Left cardiac atrium (tissue), 4 donors: ENCODE results near the gene SLC44A1. TPM values are rescaled to one million over a fixed set of nuclear protein-coding genes. Genes with fewer than 3 reads are reported as not detected.

Experiments
- ATAC-seq, 2 donors: fragments of 200-7000 bp; cut with Tn5 transposase; one replicate each; pipeline ENCODE4 v1.9.1; 2020; ENCODE audit warnings: mild to moderate bottlenecking in 2 of 2, moderate library complexity in 2 of 2
- DNase-seq: peaks from one replicate; pipeline ENCODE4 v3.0.0-alpha.2; 2020
- intact Hi-C, 2 donors: fragments of 100-400 bp; cut with DNase I; formaldehyde crosslinking; loops; one replicate each; pipeline versions ENCODE4 v1.14.1 to v1.15.1; 2022 to 2023
- total RNA-seq, 2 donors: library from RNA; stranded (reverse); fragmentation: NEBNext Ultra II Directional; extraction: Animal tissue kit (Norgen Biotek cat#: 25700); gene quantifications; one replicate each; pipeline ENCODE4 v1.2.1, GENCODE V29; 2021
- donor health status: DM: no; HTN: yes; CAD: no.
- donor health status: DM: no; HTN: yes; CAD: no; lungs with severe emphysema.
- donor health status: DM: yes; HTN: yes; CAD: no.
- donor health status: Dilated cardiomyopathy.

The SLC44A1 gene
- total RNA-seq, 2 donors from 2014 or later, result 16.9 to 17.3 TPM

GRCh38 chr9:105361873-105362272 is 117.4 kb downstream of the SLC44A1 start:
- ATAC-seq, result no peak

DNA sequence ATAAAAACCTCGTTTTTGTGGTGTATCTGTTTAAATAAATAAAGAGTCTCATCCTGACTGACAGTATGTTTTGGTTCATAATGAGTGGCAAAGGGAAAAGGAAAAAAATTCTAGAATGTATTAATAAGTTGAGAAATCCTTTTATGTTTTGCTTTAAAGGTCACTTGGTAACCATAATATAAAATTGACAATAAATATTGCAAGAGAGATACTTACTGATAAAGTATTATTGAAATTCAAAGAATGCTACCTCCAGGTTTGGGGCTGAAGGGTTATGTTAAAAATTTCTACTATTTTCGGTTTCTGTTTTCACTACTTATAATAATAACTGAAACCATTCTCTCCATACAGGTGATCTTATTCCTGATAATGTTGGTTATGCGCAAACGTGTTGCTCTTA is 118.0 kb downstream of the SLC44A1 start:
- ATAC-seq (no peak), DNase-seq (no peak)
- intact Hi-C loops, result no loop called here

More at GRCh38 chr9:105361873-105362272, 117.4 kb downstream of the SLC44A1 start:
- intact Hi-C loops, result no loop called here
- no peak for DNase-seq

- ATAC-seq (no peak), DNase-seq (no peak)
- intact Hi-C loops, result no loop called here
Observed at GRCh38 chr9:105363837-105364236, 119.4 kb downstream of the SLC44A1 start.

GRCh38 chr9:105369911-105370310 is 125.5 kb downstream of the SLC44A1 start:
- intact Hi-C loops, result no loop called here

DNA sequence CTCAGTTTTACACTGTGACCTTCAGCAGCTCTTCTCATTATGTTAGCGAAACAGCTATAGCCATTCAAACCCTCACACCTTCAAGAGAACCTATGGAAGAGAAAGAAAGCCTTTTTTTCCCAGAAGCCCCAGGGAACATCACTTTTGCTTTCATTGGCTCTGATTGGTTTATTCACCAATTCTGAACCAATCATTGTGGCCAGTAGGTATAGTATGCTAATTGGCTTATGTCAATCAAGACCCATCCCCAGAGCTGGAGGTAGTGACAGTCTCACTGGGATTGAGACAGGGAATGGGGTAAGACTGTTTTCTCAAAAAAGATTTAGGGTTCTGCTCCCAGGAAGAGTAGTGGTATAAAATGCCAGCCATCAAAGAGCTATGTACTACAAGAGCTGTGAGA is 129.3 kb downstream of the SLC44A1 start:
- ATAC-seq (no peak), DNase-seq (no peak)
- intact Hi-C loops, result no loop called here

More at GRCh38 chr9:105369911-105370310, 125.5 kb downstream of the SLC44A1 start:
- DNase-seq (no peak), ATAC-seq (no peak)

DNA sequence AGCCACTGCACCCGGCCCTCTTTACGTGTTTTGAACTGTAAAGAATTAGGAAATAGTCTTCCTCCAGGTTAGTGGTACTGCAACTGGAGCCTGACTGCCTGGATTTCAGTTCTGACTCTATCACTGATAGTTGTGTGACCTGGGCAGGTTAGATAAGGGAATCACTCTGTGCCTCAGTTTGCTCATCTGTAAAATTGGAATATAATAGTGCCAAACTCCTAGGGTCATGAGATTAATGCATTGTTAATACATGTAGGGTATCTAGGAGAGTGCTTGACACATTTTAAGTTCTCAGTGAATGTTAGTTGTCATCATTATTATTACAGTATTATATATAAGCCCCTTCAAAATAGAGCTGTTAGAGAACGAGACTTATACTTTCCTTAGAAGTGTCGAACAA is 130.9 kb downstream of the SLC44A1 start:
- no peak for ATAC-seq
- intact Hi-C loops, result no loop called here
- no peak for DNase-seq

- ATAC-seq (no peak), DNase-seq (no peak)
- intact Hi-C loops, result no loop called here
Observed at GRCh38 chr9:105376893-105377292, 132.4 kb downstream of the SLC44A1 start.

DNA sequence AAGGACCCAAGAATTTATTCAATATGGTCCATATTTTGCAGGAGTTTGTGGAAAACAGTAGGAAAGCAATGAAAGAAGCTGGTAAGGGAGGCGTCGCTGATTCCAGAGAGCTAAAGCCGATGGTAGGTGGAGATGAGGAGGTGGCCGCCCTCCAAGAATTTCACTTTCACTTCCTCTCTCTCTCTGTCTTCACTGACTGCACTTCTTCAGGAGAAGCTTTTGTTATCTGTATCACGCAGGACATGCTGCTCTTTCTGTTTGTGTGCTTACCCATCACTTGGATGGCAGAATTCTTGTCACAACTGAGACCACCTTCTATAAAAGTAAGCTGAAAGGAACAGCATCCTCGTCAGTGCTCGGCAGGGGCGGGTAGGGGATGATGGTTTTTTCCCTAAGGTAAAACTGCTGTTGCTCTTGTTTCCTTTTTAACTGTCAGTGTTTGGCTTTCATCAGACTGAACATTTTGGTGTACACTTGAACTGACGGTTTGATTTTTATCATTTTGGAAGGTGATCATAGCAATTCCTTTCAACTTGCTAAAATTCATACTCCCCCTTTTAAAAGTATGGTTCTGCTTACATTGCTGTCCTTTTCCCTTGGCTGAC is 141.0 kb downstream of the SLC44A1 start:
- intact Hi-C loops, result no loop called here
- ATAC-seq (peak; percentile 38 to 80), DNase-seq (peak; percentile 36)

DNA sequence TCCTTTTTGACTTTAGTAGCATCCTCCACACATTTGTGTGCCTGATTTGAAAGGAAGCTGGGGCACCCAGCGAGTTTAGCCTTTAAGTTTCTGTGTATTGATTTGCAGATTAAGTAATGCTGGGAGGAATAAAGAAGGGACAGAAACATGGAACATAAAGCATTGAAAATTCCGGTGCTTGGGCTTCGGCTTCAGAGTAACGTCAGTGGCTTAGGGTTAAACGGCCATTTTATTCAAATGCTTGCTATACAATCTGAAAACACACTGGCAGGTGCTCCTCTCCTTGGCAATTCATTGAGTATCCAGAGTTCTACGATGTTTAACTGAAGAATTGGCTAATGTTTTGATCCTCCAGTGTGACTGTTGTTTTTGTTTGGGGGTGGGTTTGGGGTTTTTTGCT is 145.3 kb downstream of the SLC44A1 start:
- DNase-seq (no peak), ATAC-seq (no peak)
- intact Hi-C loops, result no loop called here

GRCh38 chr9:105390871-105391270 is 146.4 kb downstream of the SLC44A1 start:
- ATAC-seq (no peak), DNase-seq (no peak)
- intact Hi-C loops, result no loop called here

DNA sequence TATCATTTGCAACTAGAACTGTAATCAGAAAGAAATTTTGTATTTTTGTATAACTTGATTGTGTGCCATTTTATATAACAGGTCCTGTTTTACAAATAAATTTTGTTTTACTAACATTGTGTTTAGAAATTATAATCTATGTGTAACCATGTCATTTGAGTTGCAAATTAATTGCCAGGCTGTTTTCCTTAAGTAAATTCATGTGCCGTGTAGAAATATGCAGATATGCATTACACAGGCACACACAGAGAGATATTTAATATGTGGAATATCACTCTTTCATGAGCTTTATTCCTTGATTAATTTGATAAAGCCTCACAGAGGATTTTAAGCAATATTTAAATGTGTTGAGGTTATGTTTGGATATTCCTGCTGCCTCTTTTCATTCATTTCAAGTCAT is 146.8 kb downstream of the SLC44A1 start:
- DNase-seq (no peak), ATAC-seq (no peak)
- intact Hi-C loops, result no loop called here

DNA sequence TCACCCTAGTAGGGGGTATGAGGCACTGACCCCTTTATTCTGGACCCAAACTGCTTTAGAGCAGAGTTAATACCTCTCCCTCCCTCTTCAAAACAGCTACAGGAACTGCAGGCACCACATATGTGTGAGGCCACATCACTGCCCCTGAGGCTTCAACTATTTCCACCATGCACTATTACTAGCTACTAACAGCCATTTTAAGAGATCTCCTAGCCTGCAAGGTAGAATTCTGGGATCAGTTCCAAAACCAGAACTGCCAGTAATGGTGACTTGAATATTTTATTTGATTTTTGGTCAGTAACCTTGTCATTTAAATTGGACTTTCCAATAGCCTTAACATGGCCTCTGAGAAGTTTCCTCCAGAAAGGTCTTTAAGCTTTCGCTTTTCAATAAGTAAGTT is 148.1 kb downstream of the SLC44A1 start:
- DNase-seq (no peak), ATAC-seq (no peak)
- intact Hi-C loops, result no loop called here

DNA sequence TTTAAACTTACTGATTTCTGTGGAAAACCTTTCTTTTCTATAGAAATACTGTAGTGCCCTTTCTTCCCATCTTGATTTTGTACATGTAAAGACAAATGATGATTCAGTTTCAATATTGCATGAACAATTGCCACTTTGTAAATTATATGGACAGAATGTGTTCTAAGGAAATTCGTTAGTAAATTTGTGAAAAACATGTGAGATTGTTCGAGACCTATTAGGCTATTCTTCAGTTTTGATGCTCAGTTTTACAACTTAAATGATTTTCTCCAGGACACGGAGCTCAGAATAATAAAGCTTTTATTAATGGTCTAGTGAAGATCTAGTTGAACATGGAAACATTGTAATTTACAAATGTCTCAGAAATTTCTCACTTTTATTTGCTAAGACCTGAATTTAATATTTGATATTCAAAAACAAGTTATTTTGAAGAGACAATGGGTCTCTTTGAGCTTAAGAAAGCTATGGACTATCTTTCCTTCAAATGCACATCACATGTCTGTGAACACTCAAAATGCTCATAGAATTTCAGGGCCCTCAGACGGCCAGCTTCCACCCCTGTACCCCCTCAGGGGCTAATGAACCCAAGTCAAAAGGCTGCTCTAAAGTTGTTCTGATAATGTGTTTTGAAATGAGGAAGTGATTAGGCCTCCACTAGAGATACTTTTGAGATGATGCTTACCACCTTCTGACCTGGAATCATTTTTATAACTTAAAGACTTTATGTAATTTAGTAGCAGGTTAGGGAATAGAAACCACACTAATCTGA is 149.3 kb downstream of the SLC44A1 start:
- intact Hi-C loops, result no loop called here

DNA sequence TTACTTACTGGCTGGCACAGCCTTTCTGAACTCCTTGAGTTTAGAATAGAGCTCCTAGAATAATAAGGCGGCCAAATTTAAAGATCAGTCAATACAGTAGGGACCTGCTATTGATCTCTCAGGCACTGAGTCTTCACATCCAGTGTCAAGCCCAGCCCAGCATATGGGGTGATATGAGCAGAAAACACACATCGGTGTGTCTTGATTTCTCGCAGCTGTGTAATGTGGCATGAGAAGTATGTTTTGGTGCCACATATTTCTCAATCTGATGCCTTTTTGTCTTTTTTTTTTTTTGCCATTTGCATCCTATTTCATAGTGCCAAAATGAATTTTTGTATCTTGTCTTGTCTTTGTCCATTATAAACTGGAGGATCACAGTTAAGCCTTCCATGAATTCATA is 152.0 kb downstream of the SLC44A1 start:
- ATAC-seq (no peak), DNase-seq (no peak)
- intact Hi-C loops, result no loop called here

More for the DNA sequence above, 149.3 kb downstream of the SLC44A1 start:
- no peak for DNase-seq
- no peak for ATAC-seq

DNA sequence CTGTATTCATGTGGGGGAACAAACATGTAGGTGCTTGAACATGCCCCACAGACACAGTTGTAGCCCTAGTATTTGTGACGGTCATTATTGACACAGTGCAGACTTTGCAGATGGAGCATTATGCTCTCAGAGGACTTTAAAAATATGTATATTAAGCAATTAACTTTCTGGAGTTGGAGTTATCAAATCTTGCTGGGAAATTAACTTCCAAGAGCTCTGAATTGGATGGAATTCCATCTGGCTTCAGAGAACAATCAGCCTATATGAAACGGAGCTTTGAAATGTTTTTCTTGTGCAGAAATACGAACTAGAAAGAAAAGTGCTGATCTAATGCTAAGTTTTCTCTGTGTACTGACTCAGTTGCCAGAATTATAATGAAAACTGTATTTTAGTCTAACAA is 152.4 kb downstream of the SLC44A1 start:
- intact Hi-C loops, result no loop called here
- ATAC-seq (no peak), DNase-seq (no peak)

- no peak for ATAC-seq
- intact Hi-C loops, result no loop called here
- no peak for DNase-seq
Observed at GRCh38 chr9:105399117-105399516, 154.7 kb downstream of the SLC44A1 start.

GRCh38 chr9:105401651-105402050 is 157.2 kb downstream of the SLC44A1 start:
- DNase-seq (no peak), ATAC-seq (no peak)
- intact Hi-C loops, result no loop called here

DNA sequence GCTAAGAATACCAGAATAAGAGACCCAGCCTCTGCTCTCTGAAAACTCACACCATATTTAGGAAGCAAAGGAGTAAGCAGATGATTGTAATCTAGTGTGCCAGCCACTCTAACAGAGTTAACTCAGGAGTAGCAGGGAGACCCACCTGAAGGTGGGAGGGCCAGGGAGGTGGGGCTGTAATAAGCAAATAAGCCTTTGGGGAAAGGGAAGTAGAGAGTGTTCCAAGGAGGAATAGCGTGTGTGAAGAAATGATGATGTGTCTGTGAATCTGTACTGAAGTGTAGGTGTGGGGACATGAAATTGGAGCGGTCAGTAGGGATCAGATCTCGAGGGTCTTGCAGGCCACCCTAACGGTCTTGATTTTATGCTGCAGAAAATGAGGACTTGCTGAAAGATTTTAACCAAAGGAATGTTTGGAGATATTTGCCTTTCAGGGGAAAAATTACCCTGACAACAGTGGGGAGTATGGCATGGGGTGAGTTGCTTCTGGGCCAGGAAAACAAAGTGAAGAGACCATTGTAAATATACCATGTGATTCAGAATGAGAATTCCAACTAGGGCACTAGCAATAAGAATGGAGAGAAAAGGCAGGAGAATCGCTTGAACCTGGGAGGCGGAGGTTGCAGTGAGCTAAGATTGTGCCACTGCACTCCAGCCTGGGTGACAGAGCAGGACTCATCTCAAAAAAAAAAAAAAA is 159.2 kb downstream of the SLC44A1 start:
- intact Hi-C loops, result no loop called here
- ATAC-seq (no peak), DNase-seq (no peak)

GRCh38 chr9:105405514-105406131 is 161.2 kb downstream of the SLC44A1 start:
- intact Hi-C loops, result no loop called here
- ATAC-seq (no peak), DNase-seq (no peak)

GRCh38 chr9:105406369-105406768 is 161.9 kb downstream of the SLC44A1 start:
- intact Hi-C loops, result no loop called here
- DNase-seq (no peak), ATAC-seq (no peak)
